IPS-15b (cell line): ENCODE measurements around the gene RTF2.

Experiments used
- H3K27me3 ChIP-seq: one replicate; pipeline ENCODE4 v1.6.1; 2013; ENCODE audit warnings: low read length; ENCODE audit not compliant: control insufficient read depth, insufficient read depth
- H3K36me3 ChIP-seq: one replicate; pipeline ENCODE4 v1.6.1; 2013; ENCODE audit warnings: low read length; ENCODE audit not compliant: control insufficient read depth, insufficient read depth
- H3K4me1 ChIP-seq: one replicate; pipeline ENCODE4 v1.6.1; 2013; ENCODE audit warnings: mild to moderate bottlenecking, low read length; ENCODE audit not compliant: control insufficient read depth, insufficient read depth
- H3K4me3 ChIP-seq: one replicate; pipeline ENCODE4 v1.5.1; 2013; ENCODE audit warnings: low read depth, low read length
- H3K9ac ChIP-seq: one replicate; pipeline ENCODE4 v1.6.1; 2013; ENCODE audit warnings: low read depth, mild to moderate bottlenecking, low read length
- H3K9me3 ChIP-seq: one replicate; pipeline ENCODE4 v1.6.1; 2013; ENCODE audit warnings: mild to moderate bottlenecking, low read length; ENCODE audit not compliant: control insufficient read depth, insufficient read depth

Gene RTF2

DNA sequence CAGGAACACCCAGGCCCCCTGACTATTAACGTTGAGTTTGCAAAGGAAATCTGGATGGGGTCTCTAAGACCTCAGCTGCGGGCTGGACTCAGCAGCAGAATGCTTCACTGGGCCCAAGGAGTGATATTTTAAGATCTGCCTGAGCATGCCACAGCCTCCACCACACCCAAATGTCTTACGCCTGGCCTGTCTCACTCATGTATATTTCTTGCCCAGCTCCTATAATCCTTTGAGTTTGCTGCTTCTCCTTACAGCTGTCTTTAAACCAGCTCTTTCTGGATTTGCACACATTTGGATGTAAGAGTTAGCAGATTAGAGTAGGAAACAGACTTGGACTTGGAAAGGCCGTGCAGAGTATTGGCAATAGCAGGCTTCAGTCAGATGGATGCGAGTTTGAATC lies 40.0 kb upstream of the RTF2 start:
- Histone ChIP-seq H3K27me3 (peaks cover 16% of the 10 kb centered on the region), H3K36me3 (no peaks in the 10 kb centered on the region), H3K9ac (no peak overlapping the region), H3K4me1 (no peaks in the 10 kb centered on the region), H3K4me3 (no peak overlapping the region), H3K9me3 (no peaks in the 10 kb centered on the region)

DNA sequence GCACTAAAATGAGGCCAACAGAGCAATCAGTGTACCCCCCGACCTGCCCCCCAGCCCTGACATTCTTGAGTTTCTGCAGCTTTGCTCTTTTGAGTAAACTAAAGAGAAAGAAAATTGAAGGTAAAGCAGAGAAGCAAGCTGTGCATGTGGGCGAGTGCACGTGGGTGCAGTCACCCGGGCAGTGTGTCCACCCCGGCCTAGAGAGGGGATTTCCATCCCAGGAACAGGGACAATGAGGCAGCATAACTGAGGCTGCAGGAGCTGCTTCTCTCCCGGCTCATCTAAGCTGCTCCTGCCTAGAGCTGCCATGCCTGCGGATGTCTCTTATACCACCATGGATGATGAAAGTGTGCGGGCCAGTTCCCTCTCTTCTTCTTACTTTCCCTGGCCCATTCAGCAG lies 39.5 kb upstream of the RTF2 start:
- Histone ChIP-seq H3K9ac (no peak overlapping the region), H3K9me3 (no peaks in the 10 kb centered on the region), H3K4me3 (no peak overlapping the region), H3K36me3 (no peaks in the 10 kb centered on the region), H3K4me1 (no peaks in the 10 kb centered on the region), H3K27me3 (peaks cover 13% of the 10 kb centered on the region)

- Histone ChIP-seq H3K4me3 (no peak overlapping the region), H3K27me3 (peaks cover 8% of the 10 kb centered on the region), H3K36me3 (no peaks in the 10 kb centered on the region), H3K9me3 (no peaks in the 10 kb centered on the region), H3K9ac (no peak overlapping the region), H3K4me1 (no peaks in the 10 kb centered on the region)
Observed at GRCh38 chr20:56429502-56429901, 38.9 kb upstream of the RTF2 start.

- Histone ChIP-seq H3K27me3 (peaks cover 5% of the 10 kb centered on the region), H3K9ac (no peak overlapping the region), H3K9me3 (no peaks in the 10 kb centered on the region), H3K4me1 (no peaks in the 10 kb centered on the region), H3K36me3 (no peaks in the 10 kb centered on the region), H3K4me3 (no peak overlapping the region)
Observed at GRCh38 chr20:56429941-56430340, 38.5 kb upstream of the RTF2 start.

DNA sequence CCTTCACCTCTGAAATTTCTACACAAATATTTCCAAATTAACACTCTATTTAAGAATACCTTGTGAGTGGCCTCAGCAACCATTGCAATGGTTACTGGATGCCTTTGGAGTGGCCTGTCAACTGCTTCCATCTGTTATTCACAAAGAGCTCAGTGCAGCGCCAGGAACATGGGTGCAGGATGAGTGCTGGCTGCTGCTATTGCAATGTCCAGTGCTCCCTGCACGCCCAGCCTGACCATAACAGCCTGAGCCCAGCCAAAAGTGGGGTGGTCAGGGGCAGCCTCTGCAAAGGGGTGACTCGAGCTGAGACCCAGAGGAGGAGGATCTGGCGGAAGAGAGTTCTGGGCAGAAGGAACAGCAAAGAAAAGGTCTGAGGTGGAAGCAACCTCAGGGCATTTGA lies 38.0 kb upstream of the RTF2 start:
- Histone ChIP-seq H3K27me3 (peaks cover 4% of the 10 kb centered on the region), H3K36me3 (no peaks in the 10 kb centered on the region)

GRCh38 chr20:56430957-56431356 lies 37.5 kb upstream of the RTF2 start:
- Histone ChIP-seq H3K4me3 (no peak overlapping the region), H3K4me1 (no peaks in the 10 kb centered on the region), H3K36me3 (no peaks in the 10 kb centered on the region), H3K27me3 (peaks cover 4% of the 10 kb centered on the region), H3K9me3 (no peaks in the 10 kb centered on the region), H3K9ac (no peak overlapping the region)

More for the DNA sequence above, 38.0 kb upstream of the RTF2 start:
- H3K4me3 ChIP-seq, result no peak overlapping the region
- no peak overlapping the region for H3K9ac ChIP-seq
- H3K9me3 ChIP-seq, result no peaks in the 10 kb centered on the region
- no peaks in the 10 kb centered on the region for H3K4me1 ChIP-seq

- Histone ChIP-seq H3K4me1 (no peaks in the 10 kb centered on the region), H3K36me3 (no peaks in the 10 kb centered on the region), H3K9ac (no peak overlapping the region), H3K27me3 (peaks cover 4% of the 10 kb centered on the region), H3K9me3 (no peaks in the 10 kb centered on the region), H3K4me3 (no peak overlapping the region)
Observed at GRCh38 chr20:56431471-56431870, 37.0 kb upstream of the RTF2 start.

DNA sequence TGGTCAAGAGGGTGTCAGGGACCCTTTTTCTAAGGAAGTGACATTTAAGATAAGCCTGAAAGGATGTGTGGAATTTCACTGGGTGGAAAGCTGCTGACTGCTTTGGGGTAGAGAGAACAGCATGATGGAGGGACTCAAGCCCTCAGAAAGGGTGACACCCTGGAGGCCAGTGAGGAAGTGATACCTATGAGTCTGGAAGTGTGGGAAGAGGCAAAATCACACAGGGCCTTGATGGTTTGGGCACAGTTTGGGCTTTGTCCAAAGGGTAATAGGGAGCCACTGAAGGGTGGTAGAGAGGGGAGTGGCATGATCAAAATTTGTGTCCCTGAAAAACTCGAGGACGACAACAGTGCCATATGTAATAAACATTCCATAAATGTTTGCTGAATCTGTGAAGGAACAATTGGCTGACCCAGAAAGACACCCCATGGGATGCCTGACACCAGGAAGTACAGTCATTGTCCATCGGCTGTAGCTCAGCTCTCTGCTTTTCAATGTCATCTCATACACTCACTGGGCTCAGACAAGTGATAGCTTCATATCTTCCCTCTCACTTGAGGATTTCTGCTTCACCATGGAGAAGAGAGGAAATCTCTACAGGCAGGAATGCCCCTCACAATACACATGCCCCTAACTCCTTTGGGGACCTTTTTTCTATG lies 35.1 kb upstream of the RTF2 start:
- no peak overlapping the region for H3K4me3 ChIP-seq
- no peaks in the 10 kb centered on the region for H3K36me3 ChIP-seq
- H3K9me3 ChIP-seq, result no peaks in the 10 kb centered on the region
- no peak overlapping the region for H3K9ac ChIP-seq
- no peaks in the 10 kb centered on the region for H3K4me1 ChIP-seq
- H3K27me3 ChIP-seq, result peaks cover 4% of the 10 kb centered on the region

- no peaks in the 10 kb centered on the region for H3K4me1 ChIP-seq
- no peak overlapping the region for H3K9ac ChIP-seq
- H3K9me3 ChIP-seq, result no peaks in the 10 kb centered on the region
- H3K36me3 ChIP-seq, result no peaks in the 10 kb centered on the region
- H3K4me3 ChIP-seq, result no peak overlapping the region
- H3K27me3 ChIP-seq, result peaks cover 4% of the 10 kb centered on the region
Observed at GRCh38 chr20:56433880-56434255, 34.6 kb upstream of the RTF2 start.

- H3K4me3 ChIP-seq, result no peak overlapping the region
- peaks cover 4% of the 10 kb centered on the region for H3K27me3 ChIP-seq
- H3K9me3 ChIP-seq, result no peaks in the 10 kb centered on the region
- H3K36me3 ChIP-seq, result no peaks in the 10 kb centered on the region
- no peak overlapping the region for H3K9ac ChIP-seq
- H3K4me1 ChIP-seq, result no peaks in the 10 kb centered on the region
Observed at GRCh38 chr20:56437196-56437960, 31.0 kb upstream of the RTF2 start.

DNA sequence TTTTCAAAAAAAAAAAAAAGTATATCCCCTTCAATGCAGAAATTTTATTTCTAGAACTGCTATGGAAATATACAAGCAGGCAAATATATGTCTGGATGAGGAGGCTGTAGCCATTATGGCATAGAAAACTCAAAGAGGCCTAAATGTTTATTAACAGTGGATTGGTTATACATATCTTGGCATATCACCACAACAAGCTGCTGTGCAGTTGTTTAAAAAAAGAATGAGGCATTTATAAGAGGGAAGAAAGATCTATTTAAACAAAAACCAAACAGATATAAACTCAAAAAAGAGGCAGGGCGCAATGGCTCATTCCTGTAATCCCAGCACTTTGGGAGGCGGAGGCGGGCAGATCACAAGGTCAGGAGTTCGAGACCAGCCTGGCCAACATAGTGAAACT lies 30.1 kb upstream of the RTF2 start:
- no peaks in the 10 kb centered on the region for H3K27me3 ChIP-seq
- no peaks in the 10 kb centered on the region for H3K9me3 ChIP-seq
- no peak overlapping the region for H3K4me3 ChIP-seq
- no peak overlapping the region for H3K9ac ChIP-seq
- no peaks in the 10 kb centered on the region for H3K36me3 ChIP-seq
- H3K4me1 ChIP-seq, result no peaks in the 10 kb centered on the region

DNA sequence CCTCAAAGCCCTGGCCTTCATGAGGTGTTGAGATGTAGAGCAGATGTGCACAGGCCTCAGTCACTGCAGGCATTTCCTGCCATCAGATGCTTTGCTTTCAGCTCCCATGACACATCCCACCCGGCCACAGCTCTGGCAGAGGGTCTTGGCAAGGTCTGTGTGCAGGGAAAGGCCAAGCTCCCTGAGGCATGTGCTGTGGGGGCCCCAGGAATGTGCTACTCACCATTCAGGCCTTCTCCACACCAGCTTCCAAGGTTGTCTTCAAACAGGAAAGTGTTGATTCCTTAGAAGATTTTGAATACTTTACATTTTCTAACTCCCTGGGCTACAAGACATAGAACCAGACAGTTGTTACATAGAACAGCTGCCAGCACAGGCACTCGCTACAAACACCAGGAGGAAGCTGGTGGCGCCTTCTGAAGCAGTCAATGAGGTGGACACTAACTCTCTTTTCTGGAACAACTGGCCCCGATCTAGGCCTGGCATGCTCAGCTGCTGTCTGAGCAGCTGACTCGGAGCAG lies 28.6 kb upstream of the RTF2 start:
- Histone ChIP-seq H3K4me3 (no peak overlapping the region), H3K27me3 (no peaks in the 10 kb centered on the region)

More for the DNA sequence above, 28.6 kb upstream of the RTF2 start:
- no peaks in the 10 kb centered on the region for H3K9me3 ChIP-seq
- H3K36me3 ChIP-seq, result no peaks in the 10 kb centered on the region
- H3K4me1 ChIP-seq, result no peaks in the 10 kb centered on the region
- H3K9ac ChIP-seq, result no peak overlapping the region
